ENCODE results near the gene CLEC4G. TPM values are rescaled to one million over a fixed set of nuclear protein-coding genes. Genes with fewer than 3 reads are reported as not detected.

CLEC4G gene
- total and polyA plus RNA-seq, 2 donors from 2014 or later: 0.72 to 1.1 TPM

- FAIRE-seq (no peak), DNase-seq (peak in 1 of 5 donors; percentile 56)
- no peak overlapping the region for H3K27ac ChIP-seq (ENCODE audit: low read depth in 2 of 2, low read length in 2 of 2)
- peaks cover 18% of the 10 kb centered on the region for H3K27me3 ChIP-seq (ENCODE audit: control insufficient read depth, insufficient read depth, low read length)
- no peaks in the 10 kb centered on the region for H3K36me3 ChIP-seq (ENCODE audit: control insufficient read depth in 2 of 3, insufficient read depth in 3 of 3, low read length in 3 of 3)
- TF ChIP-seq, protein P1, sequence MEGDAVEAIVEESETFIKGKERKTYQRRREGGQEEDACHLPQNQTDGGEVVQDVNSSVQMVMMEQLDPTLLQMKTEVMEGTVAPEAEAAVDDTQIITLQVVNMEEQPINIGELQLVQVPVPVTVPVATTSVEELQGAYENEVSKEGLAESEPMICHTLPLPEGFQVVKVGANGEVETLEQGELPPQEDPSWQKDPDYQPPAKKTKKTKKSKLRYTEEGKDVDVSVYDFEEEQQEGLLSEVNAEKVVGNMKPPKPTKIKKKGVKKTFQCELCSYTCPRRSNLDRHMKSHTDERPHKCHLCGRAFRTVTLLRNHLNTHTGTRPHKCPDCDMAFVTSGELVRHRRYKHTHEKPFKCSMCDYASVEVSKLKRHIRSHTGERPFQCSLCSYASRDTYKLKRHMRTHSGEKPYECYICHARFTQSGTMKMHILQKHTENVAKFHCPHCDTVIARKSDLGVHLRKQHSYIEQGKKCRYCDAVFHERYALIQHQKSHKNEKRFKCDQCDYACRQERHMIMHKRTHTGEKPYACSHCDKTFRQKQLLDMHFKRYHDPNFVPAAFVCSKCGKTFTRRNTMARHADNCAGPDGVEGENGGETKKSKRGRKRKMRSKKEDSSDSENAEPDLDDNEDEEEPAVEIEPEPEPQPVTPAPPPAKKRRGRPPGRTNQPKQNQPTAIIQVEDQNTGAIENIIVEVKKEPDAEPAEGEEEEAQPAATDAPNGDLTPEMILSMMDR (IDR thresholded peaks at IDR 0.05; ENCODE audit: borderline replicate concordance, extremely low read depth, insufficient read depth): no peak
- H3K9ac ChIP-seq (ENCODE audit: low read length in 3 of 3): no peak overlapping the region
- no peaks in the 10 kb centered on the region for H3K9me3 ChIP-seq (ENCODE audit: control insufficient read depth in 2 of 3, insufficient read depth in 1 of 3, low read length in 3 of 3)
- H3K4me3 ChIP-seq (ENCODE audit: low read length in 3 of 3): no peak overlapping the region
- no peaks in the 10 kb centered on the region for H3K4me1 ChIP-seq (ENCODE audit: control insufficient read depth in 2 of 3, insufficient read depth in 2 of 3, low read depth in 1 of 3, low read length in 3 of 3)
- intact Hi-C loops (cut with DNase I): no loop called here
Measured at GRCh38 chr19:7731218-7731595, 703 bp downstream of the CLEC4G start.

DNA sequence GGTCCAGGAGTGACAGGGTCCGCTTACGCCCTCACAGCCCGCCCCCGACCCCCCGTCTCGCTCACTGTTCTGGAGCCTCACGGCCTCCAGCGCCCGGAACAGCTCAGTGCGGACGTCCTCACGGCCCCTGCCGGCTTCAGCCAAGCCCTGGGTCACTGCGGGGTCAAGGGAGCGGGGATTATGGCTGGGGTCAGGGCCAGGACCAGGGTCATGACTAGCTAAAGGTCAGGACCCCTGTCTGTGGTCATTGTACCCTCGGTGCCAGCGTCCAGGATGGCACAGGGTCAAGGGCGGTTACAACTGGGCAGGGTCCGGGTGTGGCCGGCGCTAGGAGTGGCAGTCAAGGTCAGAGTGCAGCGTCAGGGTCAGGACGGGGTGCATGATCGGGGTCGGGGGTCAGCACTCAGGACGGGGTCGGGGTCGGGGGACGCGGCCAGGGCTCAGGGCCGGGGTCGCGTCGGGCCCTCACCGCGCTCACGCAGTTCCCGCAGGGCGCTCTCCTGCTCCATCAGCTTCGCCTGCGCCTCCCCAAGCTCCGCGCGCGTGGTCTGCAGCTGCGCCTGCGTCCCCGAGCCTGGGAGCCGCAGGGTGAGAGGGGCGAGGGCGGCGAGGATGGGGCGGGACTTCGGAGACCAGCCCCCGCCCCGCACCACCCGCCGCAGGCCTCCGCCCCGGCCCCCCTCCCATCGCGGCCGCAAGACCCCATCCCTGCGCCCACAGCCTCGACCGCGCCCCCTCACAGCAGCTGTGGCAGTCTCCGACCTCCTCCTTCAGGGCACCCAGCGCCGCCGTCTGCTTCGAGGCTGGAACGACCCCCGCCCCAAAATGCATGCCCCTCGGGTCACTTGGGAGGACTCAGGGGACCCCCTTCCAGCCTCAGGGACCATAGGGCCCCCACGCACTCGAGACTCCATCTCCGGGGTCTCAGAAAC, 1.4 kb downstream of the CLEC4G start:
- Histone ChIP-seq H3K27me3 (ENCODE audit: control insufficient read depth, insufficient read depth, low read length) (peaks cover 18% of the 10 kb centered on the region), H3K27ac (ENCODE audit: low read depth in 2 of 2, low read length in 2 of 2) (no peak overlapping the region), H3K9me3 (ENCODE audit: control insufficient read depth in 2 of 3, insufficient read depth in 1 of 3, low read length in 3 of 3) (no peaks in the 10 kb centered on the region), H3K4me3 (ENCODE audit: low read length in 3 of 3) (no peak overlapping the region), H3K9ac (ENCODE audit: low read length in 3 of 3) (no peak overlapping the region), H3K36me3 (ENCODE audit: control insufficient read depth in 2 of 3, insufficient read depth in 3 of 3, low read length in 3 of 3) (no peaks in the 10 kb centered on the region), H3K4me1 (ENCODE audit: control insufficient read depth in 2 of 3, insufficient read depth in 2 of 3, low read depth in 1 of 3, low read length in 3 of 3) (no peaks in the 10 kb centered on the region)
- intact Hi-C loops (cut with DNase I): no loop called here
- TF ChIP-seq, protein P1 (IDR thresholded peaks at IDR 0.05; ENCODE audit: borderline replicate concordance, extremely low read depth, insufficient read depth): no peak
- no peak for FAIRE-seq
- DNase-seq: peak in 2 of 5 donors; percentile 39 to 57

DNA sequence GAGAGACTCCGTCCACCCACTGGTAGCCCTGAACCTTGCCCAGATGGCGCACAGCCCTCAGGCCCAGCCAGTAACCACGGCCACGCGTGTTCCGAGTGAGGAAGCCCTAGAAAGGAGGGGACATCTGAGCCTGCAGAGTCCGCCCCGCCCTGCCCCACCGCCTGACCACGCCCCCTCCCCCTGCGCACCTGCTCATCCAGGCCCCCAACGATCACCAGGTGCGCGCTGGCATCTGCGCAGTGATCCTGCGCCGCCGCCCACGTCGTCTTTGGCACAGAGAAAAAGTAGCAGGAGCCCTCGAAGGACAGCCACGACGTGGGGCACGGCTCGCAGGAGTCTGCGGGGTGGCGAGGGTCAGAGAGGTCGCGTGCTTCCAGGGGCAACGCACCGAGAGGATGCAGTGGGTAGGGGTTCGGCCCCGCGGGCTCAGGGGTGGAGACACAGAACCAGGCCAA, 2.1 kb downstream of the CLEC4G start:
- Histone ChIP-seq H3K36me3 (ENCODE audit: control insufficient read depth in 2 of 3, insufficient read depth in 3 of 3, low read length in 3 of 3) (no peaks in the 10 kb centered on the region), H3K27ac (ENCODE audit: low read depth in 2 of 2, low read length in 2 of 2) (no peak overlapping the region), H3K9ac (ENCODE audit: low read length in 3 of 3) (no peak overlapping the region), H3K27me3 (ENCODE audit: control insufficient read depth, insufficient read depth, low read length) (peaks cover 18% of the 10 kb centered on the region), H3K4me1 (ENCODE audit: control insufficient read depth in 2 of 3, insufficient read depth in 2 of 3, low read depth in 1 of 3, low read length in 3 of 3) (no peaks in the 10 kb centered on the region), H3K9me3 (ENCODE audit: control insufficient read depth in 2 of 3, insufficient read depth in 1 of 3, low read length in 3 of 3) (no peaks in the 10 kb centered on the region), H3K4me3 (ENCODE audit: low read length in 3 of 3) (no peak overlapping the region)
- FAIRE-seq (no peak), DNase-seq (peak in 2 of 5 donors; percentile 31 to 73)
- intact Hi-C loops (cut with DNase I): no loop called here
- TF ChIP-seq, protein P1 (IDR thresholded peaks at IDR 0.05; ENCODE audit: borderline replicate concordance, extremely low read depth, insufficient read depth): no peak
